Caco-2 (cell line): ENCODE measurements around the gene IMP3. TPM values are rescaled to one million over a fixed set of nuclear protein-coding genes. Genes with fewer than 3 reads are reported as not detected.

ENCODE experiments used
- BruUV-seq: library from RNA; stranded (reverse); fragments of 400-500 nt; replicated peaks from 2 replicates; lab custom pipeline; 2021; lab: Mats Ljungman, UMichigan
- CTCF ChIA-PET: fragments of 300-600 bp; sonication (Branson Sonifier 250); formaldehyde crosslinking; loops from one replicate; lab custom pipeline; 2022; ENCODE audit warnings: antibody characterized with exemption; lab: Charles Lee
- POLR2A ChIA-PET: fragments of 300-600 bp; sonication (Branson Sonifier 250); formaldehyde crosslinking; loops from one replicate; lab custom pipeline; 2022; ENCODE audit warnings: antibody characterized with exemption; lab: Charles Lee
- DNase-seq, 2 experiments: peaks; one replicate each; pipeline versions ENCODE4 v3.0.0 to v3.0.0-alpha.2; 2020 to 2022
- H3K27me3 ChIP-seq: replicated peaks from 2 replicates; pipeline ENCODE4 v1.6.0; 2011; ENCODE audit warnings: low read length; ENCODE audit not compliant: control insufficient read depth, insufficient read depth
- H3K36me3 ChIP-seq: 2 replicates; pipeline ENCODE4 v1.5.1; 2011; ENCODE audit warnings: low read length; ENCODE audit not compliant: control insufficient read depth, insufficient read depth
- H3K4me1 ChIP-seq: fragments of 250-450 bp; sonication (Bioruptor Pico); 2 replicates; pipeline ENCODE4 v1.5.1; 2020; ENCODE audit warnings: mild to moderate bottlenecking
- H3K4me3 ChIP-seq: 2 replicates; pipeline ENCODE4 v1.5.1; 2011; ENCODE audit warnings: low read depth, mild to moderate bottlenecking, control low read depth, low read length
- H3K9me3 ChIP-seq: fragments of 250-450 bp; sonication (Bioruptor Pico); 2 replicates; pipeline ENCODE4 v1.5.1; 2020; ENCODE audit warnings: mild to moderate bottlenecking, moderate library complexity
- H3K27ac Mint-ChIP-seq: one replicate; pipeline ENCODE4 v1.8.0; 2022; ENCODE audit warnings: mixed read lengths; ENCODE audit not compliant: unreplicated experiment
- H3K27me3 Mint-ChIP-seq: one replicate; pipeline ENCODE4 v1.8.0; 2022; ENCODE audit warnings: mixed read lengths; ENCODE audit not compliant: insufficient read depth, unreplicated experiment
- H3K36me3 Mint-ChIP-seq: one replicate; pipeline ENCODE4 v1.8.0; 2022; ENCODE audit warnings: mild to moderate bottlenecking, mixed read lengths; ENCODE audit not compliant: insufficient read depth, unreplicated experiment
- H3K4me1 Mint-ChIP-seq: one replicate; pipeline ENCODE4 v1.8.0; 2022; ENCODE audit warnings: low read depth, mixed read lengths; ENCODE audit not compliant: unreplicated experiment
- H3K4me3 Mint-ChIP-seq: one replicate; pipeline ENCODE4 v1.8.0; 2022; ENCODE audit warnings: mild to moderate bottlenecking, moderate library complexity, mixed read lengths; ENCODE audit not compliant: unreplicated experiment
- H3K9me3 Mint-ChIP-seq: one replicate; pipeline ENCODE4 v1.8.0; 2022; ENCODE audit warnings: mixed read lengths; ENCODE audit not compliant: unreplicated experiment
- CTCF ChIP-seq, 2 experiments: fragments of 200-600 bp in 1 of 2; IDR thresholded peaks; 1 replicate in 1 of 2; 2 replicates in 1 of 2; pipeline versions ENCODE4 v1.5.1 to v1.8.0; 2011 to 2022; ENCODE audit warnings: antibody characterized with exemption in 1 of 2, control low read depth in 1 of 2, inconsistent platforms in 1 of 2, low read depth in 1 of 2, low read length in 1 of 2, mild to moderate bottlenecking in 1 of 2, moderate library complexity in 1 of 2; ENCODE audit not compliant: insufficient read depth in 1 of 2, severe bottlenecking in 1 of 2, unreplicated experiment in 1 of 2
- intact Hi-C: fragments of 100-400 bp; cut with micrococcal nuclease; formaldehyde crosslinking; loops from one replicate; pipeline ENCODE4 v1.10.0; 2022; ENCODE audit not compliant: unreplicated experiment
- total RNA-seq: library from RNA; stranded (reverse); gene quantifications from 2 replicates; pipeline ENCODE4 v1.2.3, GENCODE V29; 2022

Gene IMP3
- total RNA-seq, 1 experiment from 2014 or later: 60.4 TPM

GRCh38 chr15:75647370-75648155, 7.5 kb upstream of the IMP3 start, which contains the start of gene SNX33:
SNX33 (plus strand) TSS chr15:75647912; CDS start chr15:75649103, 1,191 bp downstream.
- H3K27me3 ChIP-seq: no peaks in the 10 kb centered on the region
- peak within 1 kb of the TSS; percentile 89 for H3K27ac Mint-ChIP-seq
- H3K4me1 ChIP-seq: peaks cover 45% of the 10 kb centered on the region
- DNase-seq: peak; percentile 88
- intact Hi-C loops: loop anchor here (1.0 to 2.0 kb wide), 3 partner anchors 7 to 36 kb away; partner anchors contain the start of gene IMP3
- H3K36me3 Mint-ChIP-seq: peaks cover 20% of the 10 kb centered on the region
- ChIA-PET CTCF (interaction anchor here (0.6 to 2.4 kb wide), 17 partner anchors 8 to 691 kb away, joined by 3 to 18 read pairs (median 5); partner anchors contain the start of genes IMP3, MAN2C1, RPP25 and SIN3A), POLR2A (interaction anchor here (0.5 to 1.5 kb wide), 13 partner anchors 9 to 444 kb away, joined by 3 to 13 read pairs (median 6); partner anchors contain the start of genes SIN3A and SNUPN)
- H3K4me3 Mint-ChIP-seq: peak within 1 kb of the TSS; percentile 75
- peak in 1 of 2 experiments; percentile 51 for TF ChIP-seq CTCF (IDR thresholded peaks at IDR 0.05; ENCODE audit: insufficient read depth in 1 of 2, low read depth in 1 of 2, low read length in 1 of 2, severe bottlenecking in 1 of 2, unreplicated experiment in 1 of 2)
- H3K4me1 Mint-ChIP-seq: peaks cover 24% of the 10 kb centered on the region
- H3K27me3 Mint-ChIP-seq: no peaks in the 10 kb centered on the region
- no TSS peak for BruUV-seq
- no peaks in the 10 kb centered on the region for H3K9me3 ChIP-seq
- peaks cover 1% of the 10 kb centered on the region; the same call in 1 of the 2 replicates for H3K36me3 ChIP-seq
- H3K4me3 ChIP-seq: peak within 1 kb of the TSS; percentile 66
- no peaks in the 10 kb centered on the region for H3K9me3 Mint-ChIP-seq

GRCh38 chr15:75646944-75647364, 6.9 kb upstream of the IMP3 start:
- peaks cover 1% of the 10 kb centered on the region; the same call in 1 of the 2 replicates for H3K36me3 ChIP-seq
- no peaks in the 10 kb centered on the region for H3K9me3 ChIP-seq
- Mint-ChIP-seq H3K4me3 (peak overlapping the region; percentile 75), H3K27me3 (no peaks in the 10 kb centered on the region), H3K36me3 (peaks cover 14% of the 10 kb centered on the region), H3K4me1 (peaks cover 18% of the 10 kb centered on the region), H3K27ac (peak overlapping the region; percentile 40), H3K9me3 (no peaks in the 10 kb centered on the region)
- ChIA-PET POLR2A (interaction anchor here (0.5 to 1.5 kb wide), 11 partner anchors 10 to 1636 kb away, joined by 3 to 13 read pairs (median 6); partner anchors contain the start of genes SIN3A and SNUPN), CTCF (interaction anchor here (0.6 to 2.4 kb wide), 11 partner anchors 7 to 570 kb away, joined by 3 to 18 read pairs (median 6); partner anchors contain the start of genes IMP3 and MAN2C1)
- peak overlapping the region; percentile 66 for H3K4me3 ChIP-seq
- no peaks in the 10 kb centered on the region for H3K27me3 ChIP-seq
- intact Hi-C loops: loop anchor here (1.0 kb wide), 1 partner anchor 36 kb away; no protein-coding TSS in a partner anchor
- peaks cover 40% of the 10 kb centered on the region for H3K4me1 ChIP-seq
- DNase-seq: peak in 1 of 2 experiments; percentile 39
- no peak for TF ChIP-seq CTCF (IDR thresholded peaks at IDR 0.05; ENCODE audit: insufficient read depth in 1 of 2, low read depth in 1 of 2, low read length in 1 of 2, severe bottlenecking in 1 of 2, unreplicated experiment in 1 of 2)
- TSS peak; percentile 44 for BruUV-seq
